IPS-20b (cell line): Measurements from ENCODE around the gene PLOD2.

ENCODE experiments used
- H3K27ac ChIP-seq: one replicate; pipeline ENCODE4 v1.5.1; 2013; ENCODE audit warnings: low read length
- H3K27me3 ChIP-seq: 2 replicates; pipeline ENCODE4 v1.6.1; 2013; ENCODE audit warnings: mild to moderate bottlenecking, low read length, inconsistent platforms; ENCODE audit not compliant: insufficient read depth
- H3K36me3 ChIP-seq: 2 replicates; pipeline ENCODE4 v1.6.1; 2013; ENCODE audit warnings: low read depth, mild to moderate bottlenecking, inconsistent platforms, low read length, moderate library complexity; ENCODE audit not compliant: insufficient read depth
- H3K4me1 ChIP-seq: 2 replicates; pipeline ENCODE4 v1.6.1; 2013; ENCODE audit warnings: mild to moderate bottlenecking, control low read depth, inconsistent platforms, low read length, moderate library complexity; ENCODE audit not compliant: insufficient read depth
- H3K4me3 ChIP-seq: 2 replicates; pipeline ENCODE4 v1.5.1; 2013; ENCODE audit warnings: mild to moderate bottlenecking, low read length, inconsistent platforms
- H3K9ac ChIP-seq: 2 replicates; pipeline ENCODE4 v1.6.1; 2013; ENCODE audit warnings: low read depth, mild to moderate bottlenecking, inconsistent platforms, low read length, moderate library complexity
- H3K9me3 ChIP-seq: 2 replicates; pipeline ENCODE4 v1.6.1; 2013; ENCODE audit warnings: mild to moderate bottlenecking, low read depth, low read length, inconsistent platforms; ENCODE audit not compliant: insufficient read depth

The PLOD2 gene

GRCh38 chr3:146091397-146091796, 69.6 kb downstream of the PLOD2 start:
- H3K4me1 ChIP-seq, result no peaks in the 10 kb centered on the region; the same call in 1 of the 2 replicates
- no peak overlapping the region for H3K9ac ChIP-seq
- H3K36me3 ChIP-seq, result no peaks in the 10 kb centered on the region
- H3K4me3 ChIP-seq, result no peak overlapping the region
- H3K27me3 ChIP-seq, result no peaks in the 10 kb centered on the region
- no peaks in the 10 kb centered on the region for H3K9me3 ChIP-seq
- H3K27ac ChIP-seq, result no peak overlapping the region

GRCh38 chr3:146090521-146090920, 70.5 kb downstream of the PLOD2 start:
- no peak overlapping the region for H3K27ac ChIP-seq
- H3K9me3 ChIP-seq, result no peaks in the 10 kb centered on the region
- H3K27me3 ChIP-seq, result no peaks in the 10 kb centered on the region
- no peaks in the 10 kb centered on the region for H3K36me3 ChIP-seq
- no peak overlapping the region for H3K9ac ChIP-seq
- no peaks in the 10 kb centered on the region; the same call in 1 of the 2 replicates for H3K4me1 ChIP-seq
- H3K4me3 ChIP-seq, result no peak overlapping the region

DNA sequence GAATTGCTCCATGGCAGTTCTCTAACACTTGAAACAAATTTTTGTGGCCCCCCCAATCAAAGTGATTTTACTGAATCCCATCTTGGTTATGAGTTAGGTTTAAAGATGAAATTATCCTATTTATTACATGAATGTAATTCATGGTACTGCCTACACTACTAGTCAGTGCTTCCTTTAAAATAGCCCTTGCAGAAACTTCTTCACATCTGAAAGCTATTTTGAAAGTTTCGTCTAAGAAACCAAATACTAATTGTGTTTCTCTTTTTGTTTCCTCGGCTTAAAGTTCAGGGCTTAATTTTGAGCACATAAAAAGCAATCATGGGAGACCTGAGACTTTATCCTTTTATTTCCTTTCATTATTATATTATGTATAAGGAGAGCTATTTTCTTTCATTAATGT, 72.1 kb downstream of the PLOD2 start:
- Histone ChIP-seq H3K4me1 (no peaks in the 10 kb centered on the region; the same call in 1 of the 2 replicates), H3K9ac (no peak overlapping the region)

DNA sequence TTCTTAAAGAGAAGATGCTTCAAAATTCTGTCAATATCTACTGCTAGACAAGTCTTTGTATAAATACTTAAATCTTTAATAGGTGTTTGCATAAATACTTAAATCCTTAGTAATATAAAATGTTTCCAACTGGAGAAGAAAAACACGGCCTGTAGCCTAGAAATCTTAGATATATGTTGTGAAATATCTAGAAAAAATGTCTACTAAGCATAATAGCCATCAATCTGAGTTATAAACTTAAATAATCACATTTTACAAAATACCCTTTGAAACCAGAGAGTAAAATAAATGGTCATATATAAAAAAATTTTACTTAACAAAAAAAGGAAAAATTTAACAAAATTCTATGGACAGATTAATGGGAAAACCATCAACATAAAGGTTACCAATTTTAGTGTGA, 73.9 kb downstream of the PLOD2 start:
- Histone ChIP-seq H3K27me3 (no peaks in the 10 kb centered on the region), H3K4me1 (no peaks in the 10 kb centered on the region), H3K9me3 (no peaks in the 10 kb centered on the region), H3K9ac (no peak overlapping the region), H3K36me3 (no peaks in the 10 kb centered on the region), H3K4me3 (no peak overlapping the region), H3K27ac (no peak overlapping the region)

More for the DNA sequence above, 72.1 kb downstream of the PLOD2 start:
- Histone ChIP-seq H3K4me3 (no peak overlapping the region), H3K9me3 (no peaks in the 10 kb centered on the region), H3K36me3 (no peaks in the 10 kb centered on the region), H3K27ac (no peak overlapping the region), H3K27me3 (no peaks in the 10 kb centered on the region)

GRCh38 chr3:146086211-146086610, 74.8 kb downstream of the PLOD2 start:
- Histone ChIP-seq H3K4me3 (no peak overlapping the region), H3K9ac (no peak overlapping the region), H3K27me3 (no peaks in the 10 kb centered on the region), H3K9me3 (no peaks in the 10 kb centered on the region), H3K36me3 (no peaks in the 10 kb centered on the region), H3K27ac (no peak overlapping the region), H3K4me1 (no peaks in the 10 kb centered on the region)

GRCh38 chr3:146085678-146086077, 75.3 kb downstream of the PLOD2 start:
- Histone ChIP-seq H3K36me3 (no peaks in the 10 kb centered on the region), H3K27ac (no peak overlapping the region), H3K4me1 (no peaks in the 10 kb centered on the region), H3K9me3 (no peaks in the 10 kb centered on the region), H3K4me3 (no peak overlapping the region), H3K27me3 (no peaks in the 10 kb centered on the region), H3K9ac (no peak overlapping the region)

DNA sequence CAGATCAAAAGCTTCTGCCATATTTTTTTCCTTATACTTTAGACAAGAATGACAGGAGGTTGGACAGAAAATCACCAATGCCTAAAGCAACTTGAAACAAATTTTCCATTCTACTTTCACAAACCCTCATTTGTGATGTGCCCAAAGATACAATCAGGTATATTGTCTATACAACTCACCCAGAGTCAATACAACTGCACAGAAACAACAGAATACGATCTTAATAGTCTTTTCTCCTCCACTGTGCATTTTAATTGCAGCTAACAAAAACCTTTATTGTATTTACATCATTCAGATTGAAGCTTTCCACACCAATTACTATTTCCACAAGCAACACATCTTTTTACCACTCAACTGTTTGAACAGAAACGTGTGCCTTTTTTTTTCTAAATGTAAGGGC, 80.4 kb downstream of the PLOD2 start:
- Histone ChIP-seq H3K9ac (no peak overlapping the region), H3K27me3 (no peaks in the 10 kb centered on the region), H3K36me3 (peaks cover 5% of the 10 kb centered on the region), H3K9me3 (no peaks in the 10 kb centered on the region), H3K27ac (no peak overlapping the region), H3K4me3 (no peak overlapping the region), H3K4me1 (no peaks in the 10 kb centered on the region)

- no peak overlapping the region for H3K9ac ChIP-seq
- no peak overlapping the region for H3K27ac ChIP-seq
These were observed 83.0 kb downstream of the PLOD2 start for GRCh38 chr3:146078031-146078430.

GRCh38 chr3:146077181-146077580, 83.8 kb downstream of the PLOD2 start:
- Histone ChIP-seq H3K4me1 (peaks cover under 1% of the 10 kb centered on the region; the same call in 1 of the 2 replicates), H3K27ac (no peak overlapping the region), H3K36me3 (peaks cover 5% of the 10 kb centered on the region), H3K27me3 (no peaks in the 10 kb centered on the region), H3K9me3 (no peaks in the 10 kb centered on the region), H3K9ac (no peak overlapping the region), H3K4me3 (no peak overlapping the region)

More at GRCh38 chr3:146078031-146078430, 83.0 kb downstream of the PLOD2 start:
- no peaks in the 10 kb centered on the region for H3K9me3 ChIP-seq
- no peak overlapping the region for H3K4me3 ChIP-seq
- no peaks in the 10 kb centered on the region; the same call in 1 of the 2 replicates for H3K4me1 ChIP-seq
- no peaks in the 10 kb centered on the region for H3K27me3 ChIP-seq
- peaks cover 5% of the 10 kb centered on the region for H3K36me3 ChIP-seq

GRCh38 chr3:146072824-146073223, 88.2 kb downstream of the PLOD2 start:
- Histone ChIP-seq H3K36me3 (peaks cover 5% of the 10 kb centered on the region), H3K9ac (no peak overlapping the region), H3K4me1 (peaks cover 3% of the 10 kb centered on the region; the same call in 1 of the 2 replicates), H3K4me3 (no peak overlapping the region), H3K27me3 (no peaks in the 10 kb centered on the region), H3K27ac (no peak overlapping the region), H3K9me3 (no peaks in the 10 kb centered on the region)

GRCh38 chr3:146072061-146072460, 88.9 kb downstream of the PLOD2 start:
- H3K4me3 ChIP-seq, result no peak overlapping the region
- no peaks in the 10 kb centered on the region for H3K9me3 ChIP-seq
- H3K9ac ChIP-seq, result no peak overlapping the region
- no peak overlapping the region for H3K27ac ChIP-seq
- H3K27me3 ChIP-seq, result no peaks in the 10 kb centered on the region
- H3K4me1 ChIP-seq, result peaks cover 3% of the 10 kb centered on the region; the same call in 1 of the 2 replicates
- peaks cover 5% of the 10 kb centered on the region for H3K36me3 ChIP-seq

DNA sequence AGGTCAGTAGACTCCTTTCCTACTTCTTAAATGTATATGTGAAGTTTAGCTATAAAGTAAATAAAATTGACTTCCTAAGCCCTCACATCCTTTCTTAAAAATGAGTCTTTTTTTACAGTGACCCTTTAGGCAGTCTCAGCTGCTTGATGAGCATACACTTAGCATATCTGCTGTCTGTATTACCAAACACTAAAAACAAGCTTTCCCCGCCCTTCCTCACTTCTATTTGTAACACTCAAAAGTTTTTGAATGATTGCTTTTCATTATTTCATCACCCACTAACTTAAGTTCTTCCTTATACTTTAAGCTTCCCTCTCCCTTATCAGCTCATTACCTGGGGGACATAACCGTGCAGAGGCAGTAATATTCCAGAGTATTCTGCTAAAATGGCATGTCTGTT, 89.4 kb downstream of the PLOD2 start:
- no peak overlapping the region for H3K9ac ChIP-seq
- no peak overlapping the region for H3K4me3 ChIP-seq
- H3K27me3 ChIP-seq, result no peaks in the 10 kb centered on the region
- H3K4me1 ChIP-seq, result peaks cover 3% of the 10 kb centered on the region; the same call in 1 of the 2 replicates
- peaks cover 5% of the 10 kb centered on the region for H3K36me3 ChIP-seq
- H3K27ac ChIP-seq, result no peak overlapping the region
- no peaks in the 10 kb centered on the region for H3K9me3 ChIP-seq
